Right atrium auricular region (tissue), 2 donors: ENCODE results near the gene PRPF40A. TPM values are rescaled to one million over a fixed set of nuclear protein-coding genes. Genes with fewer than 3 reads are reported as not detected.

Experiments
- DNase-seq: peaks from one replicate; pipeline ENCODE4 v3.0.0-alpha.2; 2019; ENCODE audit warnings: low spot score
- H3K27ac ChIP-seq, 2 donors: fragments of 200-600 bp; sonication (generic); 1 replicate in 1 of 2; 2 replicates in 1 of 2; pipeline ENCODE4 v1.5.1; 2016 to 2019
- H3K27me3 ChIP-seq, 2 donors: fragments of 200-600 bp; sonication (generic); one replicate each; pipeline versions ENCODE4 v1.5.1 to v1.6.0; 2017 to 2019
- H3K36me3 ChIP-seq: fragments of 200-600 bp; sonication (generic); one replicate; pipeline ENCODE4 v1.5.1; 2016
- H3K4me1 ChIP-seq, 2 donors: fragments of 200-600 bp; sonication (generic); one replicate each; pipeline versions ENCODE4 v1.5.1 to v1.6.0; 2017 to 2019
- H3K4me3 ChIP-seq, 2 donors: fragments of 200-600 bp; sonication (generic); 1 replicate in 1 of 2; 2 replicates in 1 of 2; pipeline ENCODE4 v1.5.1; 2017 to 2019; ENCODE audit warnings: mild to moderate bottlenecking in 1 of 2, moderate library complexity in 1 of 2
- H3K9me3 ChIP-seq, 2 donors: fragments of 200-600 bp; sonication (generic); one replicate each; pipeline ENCODE4 v1.5.1; 2019
- CTCF ChIP-seq, 2 donors: fragments of 200-600 bp; sonication (generic); IDR thresholded peaks; one replicate each; pipeline ENCODE4 v1.5.1; 2019; ENCODE audit warnings: antibody characterized with exemption in 2 of 2
- total RNA-seq, 2 donors: library from RNA; depleted of rRNA; stranded (reverse); fragments of >200 nt; gene quantifications; one replicate each; pipeline ENCODE4 v1.1.0, GENCODE V29; 2016

PRPF40A gene
- total RNA-seq, 2 donors from 2014 or later = 31.2 to 44.6 TPM

- H3K4me1 ChIP-seq = no peaks in the 10 kb centered on the region
- no peaks in the 10 kb centered on the region for H3K9me3 ChIP-seq
- no peak overlapping the region for H3K27ac ChIP-seq
- peaks cover 6% of the 10 kb centered on the region for H3K36me3 ChIP-seq
- no peak for DNase-seq
- H3K27me3 ChIP-seq = no peaks in the 10 kb centered on the region
- no peak for TF ChIP-seq CTCF (IDR thresholded peaks at IDR 0.05)
- no peak overlapping the region for H3K4me3 ChIP-seq
These were observed 97.1 kb downstream of the PRPF40A start for GRCh38 chr2:152620208-152620607.

GRCh38 chr2:152618193-152618564 lies 99.1 kb downstream of the PRPF40A start:
- TF ChIP-seq CTCF (IDR thresholded peaks at IDR 0.05) = no peak
- Histone ChIP-seq H3K9me3 (no peaks in the 10 kb centered on the region), H3K4me3 (no peak overlapping the region), H3K27ac (no peak overlapping the region), H3K36me3 (peaks cover 6% of the 10 kb centered on the region), H3K27me3 (no peaks in the 10 kb centered on the region), H3K4me1 (no peaks in the 10 kb centered on the region)
- no peak for DNase-seq

GRCh38 chr2:152617456-152618192 lies 99.6 kb downstream of the PRPF40A start:
- Histone ChIP-seq H3K27me3 (no peaks in the 10 kb centered on the region), H3K9me3 (no peaks in the 10 kb centered on the region), H3K4me1 (peaks cover 0 to 3% of the 10 kb centered on the region in 2 donors), H3K36me3 (peaks cover 6% of the 10 kb centered on the region), H3K4me3 (no peak overlapping the region), H3K27ac (no peak overlapping the region)
- DNase-seq = no peak
- TF ChIP-seq CTCF (IDR thresholded peaks at IDR 0.05) = no peak

- Histone ChIP-seq H3K4me1 (peaks cover 0 to 17% of the 10 kb centered on the region in 2 donors), H3K4me3 (no peak overlapping the region), H3K36me3 (peaks cover 6% of the 10 kb centered on the region), H3K9me3 (no peaks in the 10 kb centered on the region), H3K27me3 (no peaks in the 10 kb centered on the region), H3K27ac (no peak overlapping the region)
- no peak for DNase-seq
- no peak for TF ChIP-seq CTCF (IDR thresholded peaks at IDR 0.05)
These were observed 102.1 kb downstream of the PRPF40A start for GRCh38 chr2:152615177-152615576.

- no peak for DNase-seq
- H3K9me3 ChIP-seq = no peaks in the 10 kb centered on the region
- no peaks in the 10 kb centered on the region for H3K27me3 ChIP-seq
- no peak for TF ChIP-seq CTCF (IDR thresholded peaks at IDR 0.05)
- H3K36me3 ChIP-seq = peaks cover 6% of the 10 kb centered on the region
- H3K4me1 ChIP-seq = peaks cover 0 to 17% of the 10 kb centered on the region in 2 donors
- no peak overlapping the region for H3K27ac ChIP-seq
- H3K4me3 ChIP-seq = no peak overlapping the region
These were observed 104.0 kb downstream of the PRPF40A start for GRCh38 chr2:152613235-152613634.
